Measurements from ENCODE around the gene PTCD1.
"Not testable (repeated sequence)": the region's sequence is repeated elsewhere in the genome, so short reads cannot be mapped to it uniquely, and the experiment has no call there.

The PTCD1 gene

DNA sequence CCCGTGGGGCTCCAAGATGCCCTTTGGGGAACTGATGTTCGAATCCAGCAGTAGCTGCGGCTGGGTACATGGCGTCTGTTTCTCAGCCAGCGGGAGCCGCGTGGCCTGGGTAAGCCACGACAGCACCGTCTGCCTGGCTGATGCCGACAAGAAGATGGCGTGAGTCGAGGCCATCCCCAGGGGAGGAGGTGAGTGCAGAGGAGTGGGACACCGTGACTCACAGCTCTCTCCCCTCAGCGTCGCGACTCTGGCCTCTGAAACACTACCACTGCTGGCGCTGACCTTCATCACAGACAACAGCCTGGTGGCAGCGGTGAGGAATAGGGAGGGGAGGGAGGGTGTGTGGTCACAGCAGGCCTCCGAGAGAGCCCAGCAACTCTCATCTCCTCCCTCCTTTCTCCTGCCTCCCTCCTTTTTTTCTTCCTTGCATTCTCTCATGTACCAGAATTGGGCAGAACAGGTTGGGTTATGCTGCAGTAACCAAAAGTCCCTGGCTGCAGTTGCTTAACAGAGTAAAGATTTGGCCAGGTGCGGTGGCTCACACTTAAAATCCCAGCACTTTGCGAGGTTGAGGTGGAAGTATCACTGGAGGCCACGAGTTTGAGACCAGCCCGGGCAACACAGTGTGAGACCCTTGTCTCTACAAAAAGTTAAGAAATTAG, 47.5 kb downstream of the PTCD1 start:
- Histone ChIP-seq H3K4me1 (ENCODE audit: control extremely low read depth in 1 of 4, control insufficient read depth in 4 of 4, insufficient read depth in 4 of 4, low read length in 3 of 4) (peaks cover 0 to 19% (median 5%) of the 10 kb centered on the region in 4 experiments), H3K27me3 (replicated peaks in 2 of 5; ENCODE audit: control insufficient read depth in 4 of 5, insufficient read depth in 5 of 5, low read length in 4 of 5) (no peaks in the 10 kb centered on the region), H3K4me3 (ENCODE audit: control insufficient read depth in 1 of 7, extremely low read depth in 1 of 7, insufficient read depth in 4 of 7, low read depth in 2 of 7, low read length in 6 of 7) (no peak overlapping the region), H3K9me3 (ENCODE audit: control extremely low read depth in 1 of 5, control insufficient read depth in 4 of 5, insufficient read depth in 2 of 5, low read depth in 1 of 5, low read length in 4 of 5) (no peaks in the 10 kb centered on the region), H3K27ac (ENCODE audit: insufficient read depth in 1 of 2, low read depth in 1 of 2, low read length in 2 of 2, poor library complexity in 1 of 2, severe bottlenecking in 2 of 2) (no peak overlapping the region), H3K36me3 (ENCODE audit: control insufficient read depth in 4 of 4, insufficient read depth in 4 of 4, low read length in 3 of 4) (peaks cover 0 to 87% (median 59%) of the 10 kb centered on the region in 4 experiments)
- POLR2A ChIA-PET = interaction anchor here (0.6 kb wide), 1 partner anchor 991 kb away, joined by 4 read pairs; no protein-coding TSS in a partner anchor
- DNase-seq = peak in 1 of 3 donors; percentile 21
- WGBS (ENCODE audit: insufficient coverage) = 98% methylated on average over 17 of the region's 23 CpGs
- CTCF ChIA-PET = interaction anchor here (1.0 to 1.9 kb wide), 3 partner anchors 10 to 16 kb away, joined by 3 to 5 read pairs (median 4); no protein-coding TSS in a partner anchor

DNA sequence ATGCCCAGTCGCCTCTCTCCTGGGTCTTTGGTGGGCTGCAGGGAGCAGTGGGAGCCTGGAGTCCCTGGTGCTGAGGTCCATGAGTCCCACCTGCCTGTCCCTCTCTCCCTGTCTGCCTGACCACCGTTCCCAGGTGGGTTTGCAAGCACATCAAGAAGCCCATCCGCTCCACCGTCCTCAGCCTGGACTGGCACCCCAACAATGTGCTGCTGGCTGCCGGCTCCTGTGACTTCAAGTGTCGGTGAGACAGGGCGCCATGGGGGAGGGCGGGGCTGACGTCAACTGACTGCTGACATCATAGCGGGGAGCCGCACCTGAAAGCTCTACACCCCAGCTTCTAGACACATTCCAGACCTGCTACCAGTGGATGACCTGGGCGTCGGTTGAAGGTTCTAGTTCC, 48.8 kb downstream of the PTCD1 start:
- Histone ChIP-seq H3K27ac (ENCODE audit: insufficient read depth in 1 of 2, low read depth in 1 of 2, low read length in 2 of 2, poor library complexity in 1 of 2, severe bottlenecking in 2 of 2) (no peak overlapping the region), H3K27me3 (replicated peaks in 2 of 5; ENCODE audit: control insufficient read depth in 4 of 5, insufficient read depth in 5 of 5, low read length in 4 of 5) (no peaks in the 10 kb centered on the region), H3K4me3 (ENCODE audit: control insufficient read depth in 1 of 7, extremely low read depth in 1 of 7, insufficient read depth in 4 of 7, low read depth in 2 of 7, low read length in 6 of 7) (no peak overlapping the region), H3K4me1 (ENCODE audit: control extremely low read depth in 1 of 4, control insufficient read depth in 4 of 4, insufficient read depth in 4 of 4, low read length in 3 of 4) (peaks cover 0 to 27% (median 8%) of the 10 kb centered on the region in 4 experiments), H3K36me3 (ENCODE audit: control insufficient read depth in 4 of 4, insufficient read depth in 4 of 4, low read length in 3 of 4) (peaks cover 0 to 82% (median 54%) of the 10 kb centered on the region in 4 experiments), H3K9me3 (ENCODE audit: control extremely low read depth in 1 of 5, control insufficient read depth in 4 of 5, insufficient read depth in 2 of 5, low read depth in 1 of 5, low read length in 4 of 5) (no peaks in the 10 kb centered on the region)
- DNase-seq = no peak
- POLR2A ChIA-PET = no interaction called here
- 97% methylated on average over 11 of the region's 13 CpGs for WGBS (ENCODE audit: insufficient coverage)
- CTCF ChIA-PET = interaction anchor here (0.7 to 1.9 kb wide), 5 partner anchors 11 to 355 kb away, joined by 3 to 5 read pairs (median 3); no protein-coding TSS in a partner anchor

DNA sequence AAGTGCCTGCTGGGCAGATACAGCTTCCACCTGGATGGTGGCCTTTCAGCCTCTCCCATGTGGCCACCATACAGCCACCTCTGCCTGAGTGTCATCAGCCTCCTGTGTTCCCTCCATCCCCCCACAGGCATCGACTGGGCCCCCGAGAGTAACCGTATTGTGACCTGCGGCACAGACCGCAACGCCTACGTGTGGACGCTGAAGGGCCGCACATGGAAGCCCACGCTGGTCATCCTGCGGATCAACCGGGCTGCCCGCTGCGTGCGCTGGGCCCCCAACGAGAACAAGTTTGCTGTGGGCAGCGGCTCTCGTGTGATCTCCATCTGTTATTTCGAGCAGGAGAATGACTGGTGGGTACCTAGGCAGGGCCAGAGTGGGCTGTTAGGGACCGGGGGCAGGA, 50.7 kb downstream of the PTCD1 start:
- H3K36me3 ChIP-seq (ENCODE audit: control insufficient read depth in 4 of 4, insufficient read depth in 4 of 4, low read length in 3 of 4) = peaks cover 0 to 74% (median 44%) of the 10 kb centered on the region in 4 experiments
- ChIA-PET CTCF (interaction anchor here (1.5 to 3.1 kb wide), 7 partner anchors 15 to 42 kb away, joined by 3 to 24 read pairs (median 4); no protein-coding TSS in a partner anchor), POLR2A (no interaction called here)
- peaks cover 0 to 22% (median 8%) of the 10 kb centered on the region in 4 experiments for H3K4me1 ChIP-seq (ENCODE audit: control extremely low read depth in 1 of 4, control insufficient read depth in 4 of 4, insufficient read depth in 4 of 4, low read length in 3 of 4)
- H3K4me3 ChIP-seq (ENCODE audit: control insufficient read depth in 1 of 7, extremely low read depth in 1 of 7, insufficient read depth in 4 of 7, low read depth in 2 of 7, low read length in 6 of 7) = no peak overlapping the region
- DNase-seq = no peak
- no peaks in the 10 kb centered on the region for H3K27me3 ChIP-seq (replicated peaks in 2 of 5; ENCODE audit: control insufficient read depth in 4 of 5, insufficient read depth in 5 of 5, low read length in 4 of 5)
- H3K9me3 ChIP-seq (ENCODE audit: control extremely low read depth in 1 of 5, control insufficient read depth in 4 of 5, insufficient read depth in 2 of 5, low read depth in 1 of 5, low read length in 4 of 5) = no peaks in the 10 kb centered on the region
- H3K27ac ChIP-seq (ENCODE audit: insufficient read depth in 1 of 2, low read depth in 1 of 2, low read length in 2 of 2, poor library complexity in 1 of 2, severe bottlenecking in 2 of 2) = no peak overlapping the region
- 98% methylated on average over 16 of the region's 20 CpGs for WGBS (ENCODE audit: insufficient coverage)

DNA sequence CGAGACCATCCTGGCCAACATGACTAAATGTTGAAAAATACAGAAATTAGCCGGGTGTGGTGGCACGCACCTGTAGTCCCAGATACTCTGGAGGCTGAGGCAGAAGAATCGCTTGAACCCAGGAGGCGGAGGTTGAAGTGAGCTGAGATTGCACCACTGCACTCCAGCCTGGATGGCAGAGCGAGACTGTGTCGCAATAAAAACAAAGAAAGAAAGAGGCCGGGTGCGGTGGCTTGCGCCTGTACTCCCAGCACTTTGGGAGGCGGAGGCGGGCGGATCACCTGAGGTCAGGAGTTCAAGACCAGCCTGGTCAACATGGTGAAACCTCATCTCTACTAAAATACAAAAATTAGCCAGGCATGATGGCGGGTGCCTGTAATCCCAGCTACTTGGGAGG, 51.4 kb downstream of the PTCD1 start:
- CTCF ChIA-PET = interaction anchor here (1.3 to 3.1 kb wide), 8 partner anchors 14 to 41 kb away, joined by 3 to 24 read pairs (median 6); no protein-coding TSS in a partner anchor
- H3K27me3 ChIP-seq (replicated peaks in 2 of 5; ENCODE audit: control insufficient read depth in 4 of 5, insufficient read depth in 5 of 5, low read length in 4 of 5); H3K4me3 ChIP-seq (ENCODE audit: control insufficient read depth in 1 of 7, extremely low read depth in 1 of 7, insufficient read depth in 4 of 7, low read depth in 2 of 7, low read length in 6 of 7); DNase-seq; H3K27ac ChIP-seq (ENCODE audit: insufficient read depth in 1 of 2, low read depth in 1 of 2, low read length in 2 of 2, poor library complexity in 1 of 2, severe bottlenecking in 2 of 2); POLR2A ChIA-PET; H3K9me3 ChIP-seq (ENCODE audit: control extremely low read depth in 1 of 5, control insufficient read depth in 4 of 5, insufficient read depth in 2 of 5, low read depth in 1 of 5, low read length in 4 of 5): not testable (repeated sequence)
- 93% methylated on average over 13 of the region's 14 CpGs for WGBS (ENCODE audit: insufficient coverage)
- peaks cover 0 to 16% (median 8%) of the 10 kb centered on the region in 4 experiments for H3K4me1 ChIP-seq (ENCODE audit: control extremely low read depth in 1 of 4, control insufficient read depth in 4 of 4, insufficient read depth in 4 of 4, low read length in 3 of 4)
- peaks cover 0 to 67% (median 44%) of the 10 kb centered on the region in 4 experiments for H3K36me3 ChIP-seq (ENCODE audit: control insufficient read depth in 4 of 4, insufficient read depth in 4 of 4, low read length in 3 of 4)

DNA sequence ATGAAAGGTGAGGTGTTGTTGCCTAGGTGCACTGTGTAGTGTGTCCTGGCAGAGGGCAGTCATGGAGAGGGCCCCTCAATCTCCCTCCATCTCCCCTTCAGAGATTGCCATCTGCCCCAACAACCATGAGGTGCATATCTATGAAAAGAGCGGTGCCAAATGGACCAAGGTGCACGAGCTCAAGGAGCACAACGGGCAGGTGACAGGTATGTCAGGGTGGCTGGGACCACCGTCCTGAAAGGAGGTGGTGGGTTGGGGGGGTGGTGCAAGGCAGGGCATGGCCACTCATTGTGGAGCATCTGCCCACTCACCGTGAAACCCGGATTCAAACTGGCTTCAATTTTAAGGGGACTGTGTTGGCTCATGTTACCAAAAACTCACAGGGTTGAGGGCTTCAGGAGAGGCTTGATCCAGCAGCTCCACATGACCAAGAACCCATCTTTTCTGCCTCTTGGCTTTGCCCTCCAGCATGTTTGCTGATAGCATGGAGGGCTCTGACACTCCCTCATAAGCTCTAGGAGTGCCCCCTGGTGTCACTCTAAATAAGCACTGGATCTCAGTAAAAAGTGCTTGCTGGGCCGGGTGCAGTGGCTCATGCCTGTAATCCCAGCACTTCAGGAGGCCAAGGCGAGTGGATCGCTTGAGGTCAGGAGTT, 51.9 kb downstream of the PTCD1 start:
- peaks cover 0 to 20% (median 8%) of the 10 kb centered on the region in 4 experiments for H3K4me1 ChIP-seq (ENCODE audit: control extremely low read depth in 1 of 4, control insufficient read depth in 4 of 4, insufficient read depth in 4 of 4, low read length in 3 of 4)
- ChIA-PET CTCF (interaction anchor here (0.8 to 3.1 kb wide), 9 partner anchors 14 to 41 kb away, joined by 3 to 24 read pairs (median 4); no protein-coding TSS in a partner anchor), POLR2A (no interaction called here)
- no peaks in the 10 kb centered on the region for H3K27me3 ChIP-seq (replicated peaks in 2 of 5; ENCODE audit: control insufficient read depth in 4 of 5, insufficient read depth in 5 of 5, low read length in 4 of 5)
- WGBS (ENCODE audit: insufficient coverage) = 94% methylated on average over 9 of the region's 9 CpGs
- H3K27ac ChIP-seq (ENCODE audit: insufficient read depth in 1 of 2, low read depth in 1 of 2, low read length in 2 of 2, poor library complexity in 1 of 2, severe bottlenecking in 2 of 2) = no peak overlapping the region
- H3K36me3 ChIP-seq (ENCODE audit: control insufficient read depth in 4 of 4, insufficient read depth in 4 of 4, low read length in 3 of 4) = peaks cover 0 to 66% (median 40%) of the 10 kb centered on the region in 4 experiments
- no peaks in the 10 kb centered on the region for H3K9me3 ChIP-seq (ENCODE audit: control extremely low read depth in 1 of 5, control insufficient read depth in 4 of 5, insufficient read depth in 2 of 5, low read depth in 1 of 5, low read length in 4 of 5)
- H3K4me3 ChIP-seq (ENCODE audit: control insufficient read depth in 1 of 7, extremely low read depth in 1 of 7, insufficient read depth in 4 of 7, low read depth in 2 of 7, low read length in 6 of 7) = no peak overlapping the region
- peak in 2 of 3 donors; percentile 82 to 85 for DNase-seq

DNA sequence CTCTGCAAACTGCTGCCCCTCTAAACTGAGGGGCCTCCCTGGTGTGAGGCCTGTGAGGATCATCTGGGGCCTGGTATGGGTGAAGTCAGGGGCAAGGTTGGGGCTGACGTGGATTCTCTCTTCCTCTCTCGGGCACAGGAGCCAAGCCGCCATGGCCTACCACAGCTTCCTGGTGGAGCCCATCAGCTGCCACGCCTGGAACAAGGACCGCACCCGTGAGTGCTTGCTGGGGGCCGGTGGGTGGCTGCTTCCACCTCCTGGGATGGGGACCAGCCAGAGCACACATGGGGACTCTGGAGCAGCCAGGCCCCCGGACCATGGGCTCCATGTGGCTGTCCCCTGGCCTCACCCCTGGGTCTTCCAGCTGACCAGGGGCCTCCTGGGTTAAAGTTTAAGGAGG, 53.0 kb downstream of the PTCD1 start:
- ChIA-PET CTCF (interaction anchor here (0.8 to 3.1 kb wide), 5 partner anchors 12 to 22 kb away, joined by 3 to 24 read pairs (median 7); no protein-coding TSS in a partner anchor), POLR2A (no interaction called here)
- H3K36me3 ChIP-seq (ENCODE audit: control insufficient read depth in 4 of 4, insufficient read depth in 4 of 4, low read length in 3 of 4) = peaks cover 0 to 64% (median 37%) of the 10 kb centered on the region in 4 experiments
- H3K4me1 ChIP-seq (ENCODE audit: control extremely low read depth in 1 of 4, control insufficient read depth in 4 of 4, insufficient read depth in 4 of 4, low read length in 3 of 4) = peaks cover 0 to 31% (median 20%) of the 10 kb centered on the region in 4 experiments
- no peaks in the 10 kb centered on the region for H3K9me3 ChIP-seq (ENCODE audit: control extremely low read depth in 1 of 5, control insufficient read depth in 4 of 5, insufficient read depth in 2 of 5, low read depth in 1 of 5, low read length in 4 of 5)
- H3K4me3 ChIP-seq (ENCODE audit: control insufficient read depth in 1 of 7, extremely low read depth in 1 of 7, insufficient read depth in 4 of 7, low read depth in 2 of 7, low read length in 6 of 7) = peak overlapping the region in 2 of 7 experiments; percentile 10 to 19
- no peak overlapping the region for H3K27ac ChIP-seq (ENCODE audit: insufficient read depth in 1 of 2, low read depth in 1 of 2, low read length in 2 of 2, poor library complexity in 1 of 2, severe bottlenecking in 2 of 2)
- DNase-seq = peak in 2 of 3 donors; percentile 31 to 41
- H3K27me3 ChIP-seq (replicated peaks in 2 of 5; ENCODE audit: control insufficient read depth in 4 of 5, insufficient read depth in 5 of 5, low read length in 4 of 5) = no peaks in the 10 kb centered on the region
- WGBS (ENCODE audit: insufficient coverage) = 26% methylated on average over 8 of the region's 8 CpGs
